ENCODE results near the gene RGS4. TPM values are rescaled to one million over a fixed set of nuclear protein-coding genes. Genes with fewer than 3 reads are reported as not detected.

The RGS4 gene
- 100 to 1,000 TPM in 1 of 4 donors, 10 to 100 TPM in 3; 12.0 to 121 (median 66.8) TPM for total RNA-seq

GRCh38 chr1:163069142-163069541 is at the start of gene RGS4:
Gene RGS4 (plus strand): TSS chr1:163069361. CDS start chr1:163069485, 124 bp downstream.
- 0% methylated on average over 11 of the region's 13 CpGs for WGBS, 2 donors (ENCODE audit: low coverage in 1 of 2)
- Histone ChIP-seq H3K4me1 (peaks cover 0 to 46% (median 0%) of the 10 kb centered on the region in 3 donors), H3K36me3 (peaks cover 0 to 17% of the 10 kb centered on the region in 2 donors), H3K4me3 (peak within 1 kb of the TSS; percentile 53 to 75), H3K9me3 (no peaks in the 10 kb centered on the region), H3K27me3 (no peaks in the 10 kb centered on the region), H3K27ac (peak within 1 kb of the TSS; percentile 11 to 74 (median 66))
- peak; percentile 88 for ATAC-seq
- TF ChIP-seq CTCF (IDR thresholded peaks at IDR 0.05) (peak in 3 of 4 experiments; percentile 45 to 62 (median 56)), EP300 (IDR thresholded peaks at IDR 0.05) (no peak), POLR2AphosphoS5 (IDR thresholded peaks at IDR 0.05) (peak; percentile 93), POLR2A (IDR thresholded peaks at IDR 0.05) (peak in 1 of 2 donors; percentile 42)

- Histone ChIP-seq H3K9me3 (peaks cover 0 to 32% (median 0%) of the 10 kb centered on the region in 3 donors), H3K27me3 (no peaks in the 10 kb centered on the region), H3K4me3 (no peak overlapping the region), H3K36me3 (no peaks in the 10 kb centered on the region), H3K27ac (no peak overlapping the region), H3K4me1 (no peaks in the 10 kb centered on the region)
- ATAC-seq: no peak
- TF ChIP-seq EP300 (IDR thresholded peaks at IDR 0.05) (no peak), POLR2AphosphoS5 (IDR thresholded peaks at IDR 0.05) (no peak), POLR2A (IDR thresholded peaks at IDR 0.05) (no peak), CTCF (IDR thresholded peaks at IDR 0.05) (no peak)
These were observed 47.0 kb upstream of the RGS4 start for GRCh38 chr1:163022129-163022528.

GRCh38 chr1:163027610-163028009 is 41.6 kb upstream of the RGS4 start:
- no peak for ATAC-seq
- TF ChIP-seq EP300 (IDR thresholded peaks at IDR 0.05): no peak
- TF ChIP-seq POLR2AphosphoS5 (IDR thresholded peaks at IDR 0.05): no peak
- TF ChIP-seq CTCF (IDR thresholded peaks at IDR 0.05): no peak
- Histone ChIP-seq H3K27ac (no peak overlapping the region), H3K4me3 (no peak overlapping the region), H3K36me3 (no peaks in the 10 kb centered on the region), H3K9me3 (peaks cover 0 to 16% (median 0%) of the 10 kb centered on the region in 3 donors), H3K27me3 (no peaks in the 10 kb centered on the region), H3K4me1 (no peaks in the 10 kb centered on the region)

- Histone ChIP-seq H3K27me3 (no peaks in the 10 kb centered on the region), H3K36me3 (no peaks in the 10 kb centered on the region), H3K27ac (no peak overlapping the region), H3K4me3 (no peak overlapping the region), H3K9me3 (no peaks in the 10 kb centered on the region), H3K4me1 (no peaks in the 10 kb centered on the region)
- WGBS, 2 donors (ENCODE audit: low coverage in 1 of 2): 81 to 86% methylated on average over 5 of the region's 5 CpGs
- TF ChIP-seq CTCF (IDR thresholded peaks at IDR 0.05) (no peak), POLR2AphosphoS5 (IDR thresholded peaks at IDR 0.05) (no peak)
- no peak for ATAC-seq
These were observed 39.3 kb upstream of the RGS4 start for GRCh38 chr1:163029901-163030300.

- TF ChIP-seq EP300 (IDR thresholded peaks at IDR 0.05) (no peak), POLR2AphosphoS5 (IDR thresholded peaks at IDR 0.05) (no peak), CTCF (IDR thresholded peaks at IDR 0.05) (no peak), POLR2A (IDR thresholded peaks at IDR 0.05) (no peak)
- Histone ChIP-seq H3K4me1 (no peaks in the 10 kb centered on the region), H3K4me3 (no peak overlapping the region), H3K9me3 (no peaks in the 10 kb centered on the region), H3K27ac (no peak overlapping the region), H3K27me3 (no peaks in the 10 kb centered on the region), H3K36me3 (no peaks in the 10 kb centered on the region)
- WGBS, 2 donors (ENCODE audit: low coverage in 1 of 2): 47 to 50% methylated on average over 3 of the region's 3 CpGs
- ATAC-seq: no peak
These were observed 33.5 kb upstream of the RGS4 start for GRCh38 chr1:163035446-163036249.

All from gastroesophageal sphincter (tissue), 4 donors.